Measurements from ENCODE around the gene AFAP1. TPM values are rescaled to one million over a fixed set of nuclear protein-coding genes. Genes with fewer than 3 reads are reported as not detected.

The AFAP1 gene
- total RNA-seq, 1 donor from 2014 or later: 1.3 TPM

- ATAC-seq (no peak), DNase-seq (ENCODE audit: low spot score) (no peak)
These were observed 175.2 kb downstream of the AFAP1 start for GRCh38 chr4:7764466-7764865.

DNA sequence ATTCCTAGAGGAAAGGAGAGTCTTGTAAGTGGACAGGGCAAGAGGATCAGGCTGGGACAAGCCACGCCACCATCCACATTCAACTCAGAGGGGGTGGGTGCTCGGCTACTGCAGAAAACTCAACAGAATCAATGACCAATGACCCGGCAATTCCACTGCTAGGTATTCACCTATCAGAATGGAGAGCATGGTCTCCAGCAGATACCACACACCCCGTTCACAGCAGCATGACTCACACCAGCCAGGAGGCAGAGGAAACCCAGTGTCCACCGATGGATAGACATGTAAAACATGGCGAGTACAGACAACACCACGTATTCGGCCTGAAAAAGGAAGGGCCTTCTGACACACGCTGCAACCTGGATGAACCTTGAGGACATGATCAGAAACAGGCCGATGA, 175.9 kb downstream of the AFAP1 start:
- ATAC-seq: no peak
- no peak for DNase-seq (ENCODE audit: low spot score)

- ATAC-seq: no peak
These were observed 176.6 kb downstream of the AFAP1 start for GRCh38 chr4:7763106-7763505.

DNA sequence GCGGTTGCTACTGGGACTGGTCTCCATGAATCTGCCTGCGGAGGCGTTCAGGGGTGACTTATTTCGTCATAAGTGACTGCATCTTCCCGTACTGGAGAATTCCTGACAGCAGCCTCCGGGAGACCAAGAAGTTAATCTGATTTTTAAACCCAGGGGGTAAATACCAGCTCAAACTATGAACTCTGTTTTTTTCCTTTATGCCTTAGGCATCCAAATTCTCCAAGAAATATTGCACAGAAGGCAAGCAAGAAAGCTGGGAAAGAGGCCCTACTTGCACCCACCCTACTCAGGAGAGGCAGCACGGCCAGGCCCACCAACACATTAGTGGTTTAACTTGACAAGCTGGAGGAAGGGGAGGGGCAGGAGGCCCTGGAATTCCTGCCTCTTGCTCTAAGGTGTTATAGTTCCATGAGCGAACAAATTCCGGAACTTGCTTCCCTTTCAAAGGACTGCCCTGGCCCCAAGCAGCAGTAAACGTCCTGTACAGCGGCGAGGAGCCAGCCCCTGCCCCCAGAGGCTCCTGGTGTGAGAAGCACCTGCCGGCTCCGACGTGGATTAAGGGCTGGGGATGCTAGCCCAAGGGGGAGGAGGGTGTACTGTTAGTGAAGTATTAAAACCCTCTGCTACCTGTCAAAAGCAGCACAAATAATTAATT, 177.2 kb downstream of the AFAP1 start:
- ATAC-seq: no peak
- no peak for DNase-seq (ENCODE audit: low spot score)

More at GRCh38 chr4:7763106-7763505, 176.6 kb downstream of the AFAP1 start:
- DNase-seq (ENCODE audit: low spot score): no peak

DNA sequence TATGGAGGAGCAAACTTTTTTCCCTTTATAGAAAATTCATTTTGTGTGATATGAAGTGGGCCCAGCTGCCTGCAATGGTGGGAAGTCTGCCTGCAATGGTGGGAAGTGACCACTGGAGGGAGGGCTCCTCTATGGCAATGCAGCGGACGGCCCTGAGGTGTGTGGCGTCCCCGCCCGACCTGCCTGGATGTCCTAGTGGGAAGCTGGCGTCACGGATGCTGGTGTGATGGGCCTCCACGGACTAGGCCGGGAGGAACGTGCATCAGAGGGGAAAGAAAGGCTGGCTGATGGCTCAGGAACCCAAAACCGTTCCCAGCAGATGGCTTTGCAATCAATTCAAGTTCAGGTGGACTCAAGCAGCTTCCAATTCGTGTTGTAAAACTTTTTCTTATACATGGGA, 177.9 kb downstream of the AFAP1 start:
- ATAC-seq: peak; percentile 91

GRCh38 chr4:7761312-7761711, 178.3 kb downstream of the AFAP1 start:
- ATAC-seq (no peak), DNase-seq (ENCODE audit: low spot score) (no peak)

More for the DNA sequence above, 177.9 kb downstream of the AFAP1 start:
- peak; percentile 54 for DNase-seq (ENCODE audit: low spot score)

GRCh38 chr4:7760706-7761105, 179.0 kb downstream of the AFAP1 start:
- DNase-seq (ENCODE audit: low spot score): no peak

GRCh38 chr4:7760228-7760627, 179.4 kb downstream of the AFAP1 start:
- ATAC-seq (no peak), DNase-seq (ENCODE audit: low spot score) (no peak)

More at GRCh38 chr4:7760706-7761105, 179.0 kb downstream of the AFAP1 start:
- no peak for ATAC-seq

DNA sequence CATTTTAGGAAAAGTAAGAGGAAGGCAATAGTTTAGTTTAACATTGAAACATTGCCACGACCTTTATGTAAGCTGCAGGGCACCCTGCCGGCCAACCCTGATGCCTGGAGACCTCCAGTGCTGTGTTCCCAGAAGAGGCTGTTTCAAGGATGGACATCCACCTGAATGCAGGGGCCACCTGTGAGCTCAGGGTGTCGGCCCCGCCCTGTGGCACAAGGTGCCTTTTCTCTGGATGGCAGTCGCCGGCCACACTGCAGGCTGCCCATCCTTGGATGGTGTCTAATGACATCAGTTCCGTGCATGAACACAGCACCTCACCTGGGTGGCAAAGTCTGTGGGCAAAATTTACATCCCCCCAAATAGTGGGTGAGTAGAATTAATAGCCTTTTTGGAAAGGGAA, 180.0 kb downstream of the AFAP1 start:
- DNase-seq (ENCODE audit: low spot score) (no peak), ATAC-seq (no peak)

DNA sequence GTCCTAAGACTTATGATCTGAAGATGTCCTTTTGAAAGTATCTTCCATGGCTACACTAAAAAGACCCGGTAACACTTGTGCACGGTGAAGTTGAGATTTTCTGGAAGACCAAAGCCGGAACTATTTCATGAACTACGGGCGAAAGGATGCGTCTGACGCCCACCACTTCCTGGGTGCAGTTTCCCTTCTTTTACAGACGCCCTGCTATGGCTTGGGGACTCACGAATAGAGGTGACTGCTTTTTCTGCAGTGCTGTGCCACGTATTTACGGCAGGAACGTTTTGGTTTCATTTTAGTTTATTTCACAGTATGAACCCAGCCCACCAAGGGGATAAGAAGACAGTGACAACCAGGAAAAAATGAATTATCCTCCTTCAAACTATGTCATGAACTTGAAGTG, 180.4 kb downstream of the AFAP1 start:
- DNase-seq (ENCODE audit: low spot score) (no peak), ATAC-seq (no peak)

- no peak for ATAC-seq
These were observed 181.2 kb downstream of the AFAP1 start for GRCh38 chr4:7758476-7758875.

GRCh38 chr4:7757501-7758471, 181.9 kb downstream of the AFAP1 start:
- DNase-seq (ENCODE audit: low spot score): no peak
- ATAC-seq: no peak

More at GRCh38 chr4:7758476-7758875, 181.2 kb downstream of the AFAP1 start:
- DNase-seq (ENCODE audit: low spot score): no peak

DNA sequence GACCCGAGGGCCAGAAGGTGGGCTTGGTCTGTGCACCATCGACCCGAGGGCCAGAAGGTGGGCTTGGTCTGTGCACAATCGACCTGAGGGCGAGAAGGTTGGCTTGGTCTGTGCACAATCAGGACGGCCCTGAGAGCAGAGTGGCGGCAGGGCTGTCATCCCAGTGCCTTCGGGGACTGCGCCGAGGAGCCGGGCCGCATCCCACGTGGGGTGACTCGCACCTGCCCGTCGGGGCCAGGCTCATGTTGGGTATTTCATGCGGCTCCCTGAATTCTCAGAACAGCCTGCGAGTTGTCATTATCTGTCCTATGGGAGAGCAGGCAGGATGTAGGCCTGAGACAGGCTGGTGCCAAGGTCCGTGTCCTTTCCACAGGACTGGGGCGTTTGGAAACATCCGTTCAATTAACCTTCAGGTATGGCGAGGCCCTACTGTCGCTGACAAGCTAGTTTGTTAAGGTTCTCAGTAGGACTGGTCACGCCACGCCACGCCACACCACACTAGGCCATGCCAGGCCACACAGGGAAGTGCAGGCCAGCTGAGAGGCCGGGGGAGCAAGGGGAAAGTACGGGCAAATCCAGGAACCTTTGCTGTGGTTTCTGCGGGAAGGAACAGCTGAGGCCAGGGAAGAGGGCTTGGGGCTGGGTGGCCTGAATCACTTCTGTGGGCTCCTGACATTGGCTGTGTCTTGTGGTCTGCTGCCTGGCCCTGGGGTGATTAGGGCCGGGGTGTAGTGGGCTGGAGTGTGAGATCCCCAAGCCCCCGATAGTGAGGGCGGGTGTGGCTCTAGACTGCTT, 182.9 kb downstream of the AFAP1 start:
- ATAC-seq (no peak), DNase-seq (ENCODE audit: low spot score) (no peak)

GRCh38 chr4:7756071-7756470, 183.6 kb downstream of the AFAP1 start:
- DNase-seq (ENCODE audit: low spot score) (no peak), ATAC-seq (no peak)

- no peak for DNase-seq (ENCODE audit: low spot score)
These were observed 184.1 kb downstream of the AFAP1 start for GRCh38 chr4:7755561-7755960.

GRCh38 chr4:7754565-7755262, 184.9 kb downstream of the AFAP1 start:
- DNase-seq (ENCODE audit: low spot score) (no peak), ATAC-seq (no peak)

More at GRCh38 chr4:7755561-7755960, 184.1 kb downstream of the AFAP1 start:
- ATAC-seq: no peak

GRCh38 chr4:7753931-7754465, 185.7 kb downstream of the AFAP1 start:
- DNase-seq (ENCODE audit: low spot score): no peak

GRCh38 chr4:7753271-7753670, 186.4 kb downstream of the AFAP1 start:
- ATAC-seq: no peak
- DNase-seq (ENCODE audit: low spot score): no peak

More at GRCh38 chr4:7753931-7754465, 185.7 kb downstream of the AFAP1 start:
- no peak for ATAC-seq

GRCh38 chr4:7752649-7753048, 187.0 kb downstream of the AFAP1 start:
- DNase-seq (ENCODE audit: low spot score) (no peak), ATAC-seq (no peak)

- DNase-seq (ENCODE audit: low spot score) (no peak), ATAC-seq (no peak)
These were observed 188.7 kb downstream of the AFAP1 start for GRCh38 chr4:7750972-7751371.

Data from left lobe of liver (tissue), 2 donors.